ENCODE measurements around the gene ILK.
A peak's percentile ranks its signal among the peaks of the same experiment; 100 is the strongest.

ILK gene

DNA sequence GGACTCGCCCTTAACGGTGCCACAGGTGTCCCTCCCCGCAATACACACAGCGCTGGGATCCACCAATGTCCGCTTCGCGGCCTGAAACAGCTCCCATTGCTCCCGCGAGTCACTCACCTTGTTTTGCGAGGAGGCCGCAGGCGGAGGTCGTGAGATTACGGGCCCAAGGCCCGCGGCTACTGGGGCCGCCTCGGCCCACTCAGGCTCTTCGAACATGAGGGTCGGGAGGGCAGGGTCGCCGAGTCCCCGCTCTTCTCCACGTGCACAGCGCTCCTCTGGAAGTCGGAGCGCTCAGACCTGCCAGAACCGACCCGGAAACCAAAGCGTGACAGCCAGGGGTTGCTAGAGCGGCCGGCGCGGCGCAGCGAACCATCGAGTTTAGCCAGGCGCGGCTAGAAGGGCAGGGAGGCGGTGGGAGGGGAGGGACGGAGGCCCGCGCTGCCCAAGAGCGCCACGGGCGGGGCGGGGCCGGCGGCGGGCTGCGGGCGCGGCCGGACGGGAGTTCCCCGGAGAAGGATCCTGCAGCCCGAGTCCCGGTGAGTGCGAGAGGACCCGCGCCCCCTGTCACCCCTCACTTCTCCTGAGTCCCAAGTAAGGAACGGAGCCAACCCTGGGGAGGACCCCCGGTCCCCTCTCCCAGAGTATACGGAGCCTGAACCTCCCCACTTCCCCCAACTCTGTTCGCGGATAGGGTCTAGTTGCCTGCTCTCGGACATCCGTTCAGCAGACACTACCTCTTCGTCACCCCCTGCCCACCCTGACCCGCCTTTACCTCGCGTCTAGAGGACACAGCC lies at the start of gene ILK, which contains the start of gene RRP8:
Gene ILK, plus strand, starts transcription at position 488 of the 794 bp plus-strand sequence. CDS start 498 bp downstream, outside the sequence.
Gene RRP8, minus strand, starts transcription at position 330 of the 794 bp plus-strand sequence. Its CDS starts 114 bp downstream, at position 216.
- TF ChIP-seq, protein P1, sequence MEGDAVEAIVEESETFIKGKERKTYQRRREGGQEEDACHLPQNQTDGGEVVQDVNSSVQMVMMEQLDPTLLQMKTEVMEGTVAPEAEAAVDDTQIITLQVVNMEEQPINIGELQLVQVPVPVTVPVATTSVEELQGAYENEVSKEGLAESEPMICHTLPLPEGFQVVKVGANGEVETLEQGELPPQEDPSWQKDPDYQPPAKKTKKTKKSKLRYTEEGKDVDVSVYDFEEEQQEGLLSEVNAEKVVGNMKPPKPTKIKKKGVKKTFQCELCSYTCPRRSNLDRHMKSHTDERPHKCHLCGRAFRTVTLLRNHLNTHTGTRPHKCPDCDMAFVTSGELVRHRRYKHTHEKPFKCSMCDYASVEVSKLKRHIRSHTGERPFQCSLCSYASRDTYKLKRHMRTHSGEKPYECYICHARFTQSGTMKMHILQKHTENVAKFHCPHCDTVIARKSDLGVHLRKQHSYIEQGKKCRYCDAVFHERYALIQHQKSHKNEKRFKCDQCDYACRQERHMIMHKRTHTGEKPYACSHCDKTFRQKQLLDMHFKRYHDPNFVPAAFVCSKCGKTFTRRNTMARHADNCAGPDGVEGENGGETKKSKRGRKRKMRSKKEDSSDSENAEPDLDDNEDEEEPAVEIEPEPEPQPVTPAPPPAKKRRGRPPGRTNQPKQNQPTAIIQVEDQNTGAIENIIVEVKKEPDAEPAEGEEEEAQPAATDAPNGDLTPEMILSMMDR (IDR thresholded peaks at IDR 0.05; ENCODE audit: insufficient read depth, low read depth, low read length, missing control alignments), result no peak
- DNase-seq (ENCODE audit: low read depth), result peak; percentile 95
- H3K4me3 ChIP-seq (ENCODE audit: low read depth, low read length), result peak within 1 kb of the TSS; percentile 82

DNA sequence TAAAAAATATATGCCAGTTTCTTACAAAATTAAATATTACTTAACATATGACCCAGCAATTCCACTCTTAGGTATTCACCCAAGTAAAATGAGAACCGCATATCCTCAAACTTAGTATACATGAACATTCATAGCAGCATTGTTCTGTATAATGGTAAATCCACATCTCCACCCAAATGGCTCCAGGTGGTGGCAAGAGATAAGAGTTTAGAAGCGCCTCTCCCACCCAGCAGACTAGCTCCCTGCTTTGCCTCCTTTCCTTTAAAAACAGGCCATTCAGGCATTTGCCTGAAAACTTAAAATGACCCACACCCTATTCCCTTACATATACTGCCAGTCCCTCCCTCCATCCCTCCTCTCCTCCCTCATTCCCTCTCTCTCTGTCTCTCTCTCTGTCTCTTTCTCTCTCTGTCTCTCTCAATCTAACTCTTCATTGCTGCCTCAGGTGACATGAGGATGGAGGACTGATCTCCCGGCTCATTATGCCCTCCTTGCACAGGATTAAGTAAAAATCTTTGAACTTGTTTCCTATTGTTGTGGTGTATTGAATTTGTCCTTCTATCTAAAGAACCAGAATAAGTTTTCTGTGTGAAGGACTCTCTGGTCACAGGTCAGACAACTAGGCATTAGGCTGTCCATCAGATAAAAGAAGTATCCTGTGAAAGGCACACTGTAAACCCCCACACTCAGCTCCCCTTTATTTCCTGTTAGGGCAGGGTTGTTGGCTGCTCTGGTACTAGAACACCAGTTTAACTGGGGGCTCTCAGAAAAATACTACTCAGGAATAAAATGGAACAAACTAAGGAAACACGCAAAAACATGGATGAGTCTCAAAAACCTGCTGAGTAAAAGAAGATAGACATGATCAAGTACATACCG lies 48.5 kb upstream of the ILK start:
- no peak for DNase-seq (ENCODE audit: low read depth)
- TF ChIP-seq, protein P1 (IDR thresholded peaks at IDR 0.05; ENCODE audit: insufficient read depth, low read depth, low read length, missing control alignments), result no peak
- no peak overlapping the region for H3K4me3 ChIP-seq (ENCODE audit: low read depth, low read length)

DNA sequence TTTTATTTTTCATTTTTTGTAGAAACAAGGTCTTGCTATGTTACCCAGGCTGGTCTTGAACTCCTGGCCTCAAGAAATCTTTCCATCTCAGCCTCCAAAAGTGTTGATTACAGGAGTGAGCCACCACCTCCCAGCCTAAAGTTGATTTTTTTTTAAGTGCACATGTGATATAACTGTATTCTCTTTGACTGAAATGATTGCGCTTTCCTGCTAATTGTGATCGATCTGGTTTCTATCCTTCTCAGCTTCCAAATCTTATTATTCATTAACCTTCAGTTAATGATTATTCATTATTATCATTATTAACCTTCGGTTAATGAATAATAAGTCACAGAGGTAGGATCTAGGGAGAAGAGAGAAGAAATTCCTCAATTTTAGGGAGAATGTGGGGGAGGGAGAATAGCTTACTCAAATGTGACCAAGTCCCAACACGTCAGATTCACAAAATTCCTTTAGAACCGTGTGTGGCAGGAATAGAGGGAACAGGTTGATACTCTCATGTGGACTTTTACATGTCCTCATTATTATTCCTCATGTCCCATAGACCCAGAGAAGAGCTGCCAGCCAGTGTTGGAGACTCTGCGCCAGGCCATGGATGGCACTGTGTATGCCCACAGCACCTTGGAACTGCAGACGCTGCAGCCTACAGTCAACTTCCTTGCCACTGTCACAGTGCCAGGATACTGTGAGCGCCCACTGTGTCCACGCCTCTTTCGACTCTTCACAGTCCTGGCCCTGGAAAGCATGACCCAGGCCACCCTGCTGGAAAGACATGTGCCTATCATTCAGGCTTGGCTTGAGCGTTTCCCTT lies 47.2 kb upstream of the ILK start:
- TF ChIP-seq, protein P1 (IDR thresholded peaks at IDR 0.05; ENCODE audit: insufficient read depth, low read depth, low read length, missing control alignments), result no peak
- no peak for DNase-seq (ENCODE audit: low read depth)
- H3K4me3 ChIP-seq (ENCODE audit: low read depth, low read length), result no peak overlapping the region

DNA sequence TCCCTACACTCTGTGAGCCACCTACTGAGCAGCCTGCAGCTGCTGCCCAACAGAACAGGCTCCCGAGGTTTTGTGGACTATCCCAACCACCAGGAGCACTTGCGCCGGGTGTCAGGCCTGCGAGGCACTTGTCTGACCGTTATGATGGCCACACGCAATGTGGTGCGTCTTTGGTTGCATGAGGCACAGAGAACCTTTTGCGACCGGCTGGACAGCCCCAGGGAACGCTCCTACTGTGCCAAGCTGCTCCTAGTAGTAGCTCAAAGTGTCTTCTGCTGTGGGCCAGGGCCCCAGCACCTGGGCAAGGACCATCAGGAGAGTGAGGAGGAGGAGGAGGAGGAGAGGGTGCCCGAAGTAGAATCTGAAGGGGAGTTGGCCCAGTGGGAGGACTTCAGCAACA lies 46.5 kb upstream of the ILK start:
- TF ChIP-seq, protein P1 (IDR thresholded peaks at IDR 0.05; ENCODE audit: insufficient read depth, low read depth, low read length, missing control alignments), result no peak
- no peak for DNase-seq (ENCODE audit: low read depth)

DNA sequence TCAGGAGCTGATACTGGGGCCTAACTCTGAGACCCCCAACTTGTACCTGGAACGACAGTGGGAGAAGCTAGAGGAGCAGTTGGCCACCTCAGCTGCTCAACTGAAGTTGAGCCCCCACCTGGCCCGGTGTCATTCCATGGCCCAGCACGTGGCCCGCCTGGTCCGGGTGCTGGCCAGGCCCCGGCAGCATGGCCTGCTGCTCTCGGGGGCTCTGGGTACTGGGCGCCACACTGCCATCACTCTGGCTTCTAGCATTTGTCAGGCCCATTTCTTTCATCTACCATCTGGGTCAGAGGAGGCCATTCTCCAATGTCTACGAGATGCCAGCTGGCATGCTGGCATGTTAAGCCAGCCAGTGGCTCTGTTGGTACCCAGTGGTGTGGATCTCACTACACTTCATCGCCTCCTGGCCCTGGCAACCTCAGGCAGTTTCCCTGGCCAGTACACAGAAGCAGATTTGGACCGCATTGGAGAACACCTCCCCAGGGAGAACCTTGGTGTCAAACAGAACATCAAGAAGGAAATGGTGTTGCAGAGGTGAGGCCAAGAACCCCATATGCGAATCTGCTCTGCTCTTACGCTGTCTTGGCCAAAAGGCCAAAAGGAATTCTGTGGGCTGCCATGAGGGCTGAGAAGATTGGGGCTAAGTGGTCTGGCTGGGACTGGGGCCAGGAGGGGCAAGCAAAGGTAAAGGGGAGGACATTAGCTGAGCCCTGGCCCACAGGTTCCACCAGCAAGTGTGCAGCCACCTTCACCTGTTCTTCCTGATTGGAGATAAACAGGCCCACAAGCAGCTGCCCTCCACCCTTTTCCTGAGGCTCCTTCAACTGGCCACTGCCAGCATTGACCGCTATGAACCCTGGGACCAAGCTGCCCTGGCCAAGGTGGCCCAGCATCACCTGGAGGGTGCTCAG lies 45.6 kb upstream of the ILK start:
- DNase-seq (ENCODE audit: low read depth), result no peak
- TF ChIP-seq, protein P1 (IDR thresholded peaks at IDR 0.05; ENCODE audit: insufficient read depth, low read depth, low read length, missing control alignments), result no peak

More for the DNA sequence above, 46.5 kb upstream of the ILK start:
- H3K4me3 ChIP-seq (ENCODE audit: low read depth, low read length), result no peak overlapping the region

More for the DNA sequence above, 45.6 kb upstream of the ILK start:
- no peak overlapping the region for H3K4me3 ChIP-seq (ENCODE audit: low read depth, low read length)

All from GM12865 (cell line).